H9 (cell line): Measurements from ENCODE around the gene ARHGAP1. TPM values are rescaled to one million over a fixed set of nuclear protein-coding genes. Genes with fewer than 3 reads are reported as not detected.

ENCODE experiments used
- DNase-seq: peaks from one replicate; pipeline ENCODE4 v3.0.0-alpha.2; 2017
- H2AFZ ChIP-seq: one replicate; pipeline ENCODE4 v1.6.1; 2013; ENCODE audit warnings: mild to moderate bottlenecking, low read length, control low read depth, moderate library complexity
- H2AK5ac ChIP-seq: 2 replicates; pipeline ENCODE4 v1.6.1; 2013; ENCODE audit warnings: low read length, control low read depth, mixed read lengths; ENCODE audit not compliant: insufficient read length
- H2BK120ac ChIP-seq: one replicate; pipeline ENCODE4 v1.6.1; 2013; ENCODE audit warnings: low read depth, mild to moderate bottlenecking, low read length, control low read depth, inconsistent platforms; ENCODE audit not compliant: poor library complexity, severe bottlenecking
- H2BK12ac ChIP-seq: 2 replicates; pipeline ENCODE4 v1.6.1; 2013; ENCODE audit warnings: low read length, control low read depth, mixed read lengths, low read depth; ENCODE audit not compliant: insufficient read length
- H2BK15ac ChIP-seq: 2 replicates; pipeline ENCODE4 v1.6.1; 2013; ENCODE audit warnings: low read depth, low read length, control low read depth
- H2BK20ac ChIP-seq: one replicate; pipeline ENCODE4 v1.6.1; 2013; ENCODE audit warnings: low read depth, mild to moderate bottlenecking, low read length, control low read depth, inconsistent platforms; ENCODE audit not compliant: poor library complexity, severe bottlenecking
- H2BK5ac ChIP-seq: 2 replicates; pipeline ENCODE4 v1.6.1; 2013; ENCODE audit warnings: low read length, control low read depth, mixed read lengths; ENCODE audit not compliant: insufficient read length
- H3K14ac ChIP-seq: 2 replicates; pipeline ENCODE4 v1.6.1; 2013; ENCODE audit warnings: low read length, control low read depth; ENCODE audit not compliant: insufficient read depth
- H3K18ac ChIP-seq: 2 replicates; pipeline ENCODE4 v1.6.1; 2013; ENCODE audit warnings: low read depth, mild to moderate bottlenecking, mixed read lengths, low read length, control low read depth; ENCODE audit not compliant: insufficient read length
- H3K23ac ChIP-seq: 2 replicates; pipeline ENCODE4 v1.6.1; 2013; ENCODE audit warnings: low read length, control low read depth, mixed read lengths, low read depth; ENCODE audit not compliant: insufficient read length
- H3K23me2 ChIP-seq: 2 replicates; pipeline ENCODE4 v1.6.1; 2013; ENCODE audit warnings: low read depth, mild to moderate bottlenecking, mixed read lengths, low read length, control low read depth; ENCODE audit not compliant: insufficient read length, poor library complexity, severe bottlenecking
- H3K27ac ChIP-seq: 2 replicates; pipeline ENCODE4 v1.5.1; 2013; ENCODE audit warnings: low read length, control low read depth, mixed read lengths, low read depth; ENCODE audit not compliant: insufficient read length
- H3K27me3 ChIP-seq: 2 replicates; pipeline ENCODE4 v1.6.1; 2013; ENCODE audit warnings: low read length, control low read depth, inconsistent platforms; ENCODE audit not compliant: insufficient read depth
- H3K4ac ChIP-seq: 2 replicates; pipeline ENCODE4 v1.6.1; 2013; ENCODE audit warnings: low read depth, mild to moderate bottlenecking, control low read depth, inconsistent platforms, low read length, moderate library complexity
- H3K4me1 ChIP-seq: 2 replicates; pipeline ENCODE4 v1.6.1; 2013; ENCODE audit warnings: low read length, control low read depth, inconsistent platforms; ENCODE audit not compliant: insufficient read depth
- H3K4me2 ChIP-seq: 2 replicates; pipeline ENCODE4 v1.6.1; 2013; ENCODE audit warnings: low read length, control low read depth, mixed read lengths; ENCODE audit not compliant: insufficient read length, insufficient read depth
- H3K56ac ChIP-seq: 2 replicates; pipeline ENCODE4 v1.6.1; 2013; ENCODE audit warnings: low read depth, mild to moderate bottlenecking, mixed read lengths, low read length, control low read depth; ENCODE audit not compliant: insufficient read length
- H3K79me1 ChIP-seq: 2 replicates; pipeline ENCODE4 v1.6.1; 2013; ENCODE audit warnings: low read depth, mild to moderate bottlenecking, moderate library complexity, low read length, control low read depth, inconsistent platforms; ENCODE audit not compliant: insufficient read depth, poor library complexity, severe bottlenecking
- H3K79me2 ChIP-seq: 2 replicates; pipeline ENCODE4 v1.6.1; 2013; ENCODE audit warnings: low read length, control low read depth, inconsistent platforms; ENCODE audit not compliant: insufficient read depth
- H3K9ac ChIP-seq: 2 replicates; pipeline ENCODE4 v1.6.1; 2013; ENCODE audit warnings: low read length, control low read depth, mixed read lengths; ENCODE audit not compliant: insufficient read length; ENCODE audit errors: extremely low read depth
- H3K9me3 ChIP-seq: one replicate; pipeline ENCODE4 v1.6.1; 2013; ENCODE audit warnings: low read depth, low read length, inconsistent platforms; ENCODE audit not compliant: control insufficient read depth
- H3T11ph ChIP-seq: one replicate; pipeline ENCODE4 v1.6.1; 2013; ENCODE audit warnings: mild to moderate bottlenecking, low read length, control low read depth, inconsistent platforms
- H4K20me1 ChIP-seq: one replicate; pipeline ENCODE4 v1.6.1; 2013; ENCODE audit not compliant: control insufficient read depth, insufficient read length, insufficient read depth
- H4K5ac ChIP-seq: 2 replicates; pipeline ENCODE4 v1.6.1; 2013; ENCODE audit warnings: low read depth, mild to moderate bottlenecking, mixed read lengths, low read length, control low read depth; ENCODE audit not compliant: insufficient read length
- H4K8ac ChIP-seq: replicated peaks from 2 replicates; pipeline ENCODE4 v1.6.1; 2013; ENCODE audit warnings: low read length, control low read depth, mixed read lengths, low read depth; ENCODE audit not compliant: insufficient read length
- H4K91ac ChIP-seq: 2 replicates; pipeline ENCODE4 v1.6.1; 2013; ENCODE audit warnings: low read depth, mild to moderate bottlenecking, moderate library complexity, mixed read lengths, low read length, control low read depth; ENCODE audit not compliant: insufficient read length
- H3K27ac Mint-ChIP-seq, 3 experiments: 2 replicates in 2 of 3; 3 replicates in 1 of 3; pipeline ENCODE4 v1.8.0; 2020 to 2021; ENCODE audit warnings: mixed read lengths in 3 of 3, mild to moderate bottlenecking in 1 of 3, moderate library complexity in 1 of 3
- H3K27me3 Mint-ChIP-seq: 2 replicates; pipeline ENCODE4 v1.8.0; 2021; ENCODE audit warnings: low read depth, mild to moderate bottlenecking, moderate library complexity, mixed read lengths
- H3K36me3 Mint-ChIP-seq, 3 experiments: 2 replicates in 2 of 3; 3 replicates in 1 of 3; pipeline ENCODE4 v1.8.0; 2020 to 2021; ENCODE audit warnings: low read depth in 3 of 3, mixed read lengths in 3 of 3; ENCODE audit not compliant: insufficient read depth in 1 of 3
- H3K4me1 Mint-ChIP-seq, 2 experiments: 2 replicates each; pipeline ENCODE4 v1.8.0; 2020; ENCODE audit warnings: mixed read lengths in 2 of 2
- H3K4me3 Mint-ChIP-seq, 2 experiments: 2 replicates in 1 of 2; 3 replicates in 1 of 2; pipeline ENCODE4 v1.8.0; 2020 to 2021; ENCODE audit warnings: mild to moderate bottlenecking in 2 of 2, mixed read lengths in 2 of 2, moderate library complexity in 1 of 2
- H3K9me3 Mint-ChIP-seq, 2 experiments: 2 replicates in 1 of 2; 3 replicates in 1 of 2; pipeline ENCODE4 v1.8.0; 2020; ENCODE audit warnings: mild to moderate bottlenecking in 2 of 2, mixed read lengths in 2 of 2, moderate library complexity in 1 of 2
- WGBS: extraction: QIAGEN DNeasy Blood & Tissue Kit; methylation state at CpG from one replicate; pipeline ENCODE4 v1.1.7; 2013; ENCODE audit warnings: missing lambda C conversion rate, low lambda C conversion rate, mixed read lengths; ENCODE audit not compliant: insufficient read length; ENCODE audit errors: extremely low coverage; 5-methylcytosine and 5-hydroxymethylcytosine counted together
- total RNA-seq: library from RNA; stranded (reverse); gene quantifications from 2 replicates; pipeline ENCODE4 v1.2.1, GENCODE V29; 2021
- TF ChIP-seq, protein P1 (sequence below): fragments of 200-600 bp; sonication (generic); conservative IDR thresholded peaks from 3 replicates; pipeline ENCODE4 v1.8.0; 2021; ENCODE audit warnings: antibody characterized with exemption, mild to moderate bottlenecking

The ARHGAP1 gene
- total RNA-seq, 1 experiment from 2014 or later = 45.3 TPM

DNA sequence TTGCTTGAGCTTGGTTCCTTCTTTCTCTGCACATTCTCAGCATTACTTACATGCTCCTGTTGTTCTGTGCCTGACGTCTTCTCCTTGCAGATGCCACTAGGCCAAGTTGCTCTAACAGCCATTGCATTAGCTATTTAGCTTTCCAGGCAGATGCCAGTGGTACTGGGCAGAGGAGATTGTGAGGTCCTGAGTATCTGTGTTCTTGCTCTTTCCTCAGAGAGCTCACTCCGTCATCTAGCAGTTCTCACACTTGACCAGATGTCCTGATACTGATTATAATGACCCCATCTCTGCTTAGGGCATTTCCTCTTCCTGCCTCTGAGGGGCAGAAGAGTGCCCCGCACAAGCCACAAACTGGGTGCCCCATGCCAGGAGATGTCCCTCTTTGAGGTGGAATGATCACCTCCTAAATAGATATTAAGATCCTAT, 30.7 kb downstream of the ARHGAP1 start:
- Histone ChIP-seq H3K79me1 (no peaks in the 10 kb centered on the region), H2BK5ac (no peak overlapping the region), H3K56ac (no peak overlapping the region), H3T11ph (no peak overlapping the region), H2AFZ (no peak overlapping the region), H2BK120ac (no peak overlapping the region), H3K9ac (no peak overlapping the region), H2BK20ac (no peak overlapping the region), H3K27me3 (no peaks in the 10 kb centered on the region), H3K4me1 (no peaks in the 10 kb centered on the region), H3K23me2 (no peaks in the 10 kb centered on the region), H3K79me2 (no peaks in the 10 kb centered on the region), H2BK15ac (no peak overlapping the region), H4K91ac (no peak overlapping the region), H4K20me1 (no peaks in the 10 kb centered on the region), H3K18ac (no peak overlapping the region), H4K8ac (no peak overlapping the region), H3K27ac (no peak overlapping the region), H3K4me2 (no peak overlapping the region), H2BK12ac (no peak overlapping the region), H3K4ac (no peak overlapping the region), H3K23ac (no peak overlapping the region), H3K14ac (no peak overlapping the region), H2AK5ac (no peak overlapping the region), H3K9me3 (no peaks in the 10 kb centered on the region), H4K5ac (no peak overlapping the region)
- WGBS = no CpG with 5 or more reads among the region's 3 CpGs
- no peaks in the 10 kb centered on the region for H3K27me3 Mint-ChIP-seq
- H3K4me1 Mint-ChIP-seq = peaks cover 8% of the 10 kb centered on the region in 2 experiments
- H3K27ac Mint-ChIP-seq = no peak overlapping the region
- DNase-seq = no peak
- H3K4me3 Mint-ChIP-seq = no peak overlapping the region
- H3K9me3 Mint-ChIP-seq = no peaks in the 10 kb centered on the region
- TF ChIP-seq, protein P1, sequence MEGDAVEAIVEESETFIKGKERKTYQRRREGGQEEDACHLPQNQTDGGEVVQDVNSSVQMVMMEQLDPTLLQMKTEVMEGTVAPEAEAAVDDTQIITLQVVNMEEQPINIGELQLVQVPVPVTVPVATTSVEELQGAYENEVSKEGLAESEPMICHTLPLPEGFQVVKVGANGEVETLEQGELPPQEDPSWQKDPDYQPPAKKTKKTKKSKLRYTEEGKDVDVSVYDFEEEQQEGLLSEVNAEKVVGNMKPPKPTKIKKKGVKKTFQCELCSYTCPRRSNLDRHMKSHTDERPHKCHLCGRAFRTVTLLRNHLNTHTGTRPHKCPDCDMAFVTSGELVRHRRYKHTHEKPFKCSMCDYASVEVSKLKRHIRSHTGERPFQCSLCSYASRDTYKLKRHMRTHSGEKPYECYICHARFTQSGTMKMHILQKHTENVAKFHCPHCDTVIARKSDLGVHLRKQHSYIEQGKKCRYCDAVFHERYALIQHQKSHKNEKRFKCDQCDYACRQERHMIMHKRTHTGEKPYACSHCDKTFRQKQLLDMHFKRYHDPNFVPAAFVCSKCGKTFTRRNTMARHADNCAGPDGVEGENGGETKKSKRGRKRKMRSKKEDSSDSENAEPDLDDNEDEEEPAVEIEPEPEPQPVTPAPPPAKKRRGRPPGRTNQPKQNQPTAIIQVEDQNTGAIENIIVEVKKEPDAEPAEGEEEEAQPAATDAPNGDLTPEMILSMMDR = peak; percentile 69
- peaks cover 20 to 70% (median 68%) of the 10 kb centered on the region in 3 experiments; a peak in 6 of 7 replicates for H3K36me3 Mint-ChIP-seq
